CD4-positive, alpha-beta T cell treated with Interleukin-1 beta for 1 hour (primary cell): ENCODE measurements around the gene GCG.

Experiments used
- DNase-seq, 2 donors: peaks; one replicate each; pipeline ENCODE4 v3.0.0-alpha.2; 2020 to 2022

The GCG gene

DNA sequence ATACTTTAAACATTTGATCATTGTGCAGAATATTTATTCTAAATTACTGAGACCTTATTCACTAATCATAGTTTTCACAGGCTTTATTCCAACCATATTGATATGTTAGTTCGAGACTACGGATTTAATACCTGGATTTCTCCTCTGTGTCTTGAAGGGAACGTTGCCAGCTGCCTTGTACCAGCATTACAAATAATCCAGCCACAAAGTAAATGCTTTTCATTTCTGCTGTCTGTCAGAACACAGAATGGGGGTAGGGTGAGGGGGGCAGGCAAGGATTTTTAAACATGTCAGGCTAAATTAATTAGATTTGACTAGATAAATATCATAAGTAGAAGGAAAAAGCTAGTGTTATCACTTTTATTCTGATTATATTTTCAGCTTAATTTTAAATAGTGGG lies 3.1 kb downstream of the GCG start:
- no peak for DNase-seq

DNA sequence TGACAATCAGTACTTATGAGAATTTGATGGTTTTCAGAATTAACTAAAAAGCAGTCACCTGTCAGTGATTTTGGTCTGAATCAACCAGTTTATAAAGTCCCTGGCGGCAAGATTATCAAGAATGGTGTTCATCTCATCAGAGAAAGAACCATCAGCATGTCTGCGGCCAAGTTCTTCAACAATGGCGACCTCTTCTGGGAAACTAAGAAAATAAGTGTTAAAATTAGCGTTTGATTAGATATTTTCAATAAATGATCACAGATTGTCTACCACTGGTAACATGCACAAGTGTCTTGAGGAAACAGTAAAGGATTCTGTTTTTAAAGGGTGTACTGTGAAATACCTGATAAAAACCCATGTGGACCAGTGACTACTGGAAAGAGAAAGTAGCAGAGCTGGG lies 8.1 kb downstream of the GCG start:
- no peak for DNase-seq

DNA sequence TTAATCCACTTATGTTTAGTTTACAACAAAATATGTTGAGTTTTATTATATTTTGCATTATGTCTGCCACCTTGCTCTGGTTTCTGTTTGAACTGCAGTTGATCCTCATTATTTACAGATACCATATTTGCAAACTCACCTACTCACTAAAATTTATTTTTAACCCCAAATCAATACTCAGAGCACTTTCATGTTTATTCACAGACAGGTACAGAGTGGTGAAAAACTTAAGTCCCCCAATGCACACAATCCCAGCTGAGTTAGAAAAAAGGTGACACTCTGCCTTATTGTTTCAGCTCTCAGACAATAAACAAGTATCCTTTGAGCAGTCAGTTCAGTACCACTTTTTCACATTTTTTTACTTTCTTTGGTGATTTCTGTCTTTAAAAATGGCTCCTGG lies 13.7 kb downstream of the GCG start:
- DNase-seq: no peak

DNA sequence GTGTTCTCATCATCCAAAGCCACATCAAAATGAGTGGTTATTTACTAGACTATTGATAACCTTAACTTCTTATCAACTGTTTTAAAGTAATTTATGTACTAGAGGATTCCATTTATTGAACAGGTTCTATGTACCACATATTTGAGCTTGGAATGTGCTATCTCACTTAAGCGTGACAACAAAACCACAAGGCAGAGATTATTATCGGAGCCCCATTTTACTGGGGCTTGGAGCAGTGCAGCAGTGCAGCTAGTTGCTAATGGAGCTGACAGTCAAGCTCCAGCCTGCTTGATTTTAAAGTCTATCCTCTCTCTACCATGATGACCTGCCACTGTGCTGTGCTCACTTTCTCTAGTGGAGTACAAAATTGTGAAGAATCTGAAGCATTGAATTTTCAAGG lies 24.6 kb downstream of the GCG start:
- no peak for DNase-seq

DNA sequence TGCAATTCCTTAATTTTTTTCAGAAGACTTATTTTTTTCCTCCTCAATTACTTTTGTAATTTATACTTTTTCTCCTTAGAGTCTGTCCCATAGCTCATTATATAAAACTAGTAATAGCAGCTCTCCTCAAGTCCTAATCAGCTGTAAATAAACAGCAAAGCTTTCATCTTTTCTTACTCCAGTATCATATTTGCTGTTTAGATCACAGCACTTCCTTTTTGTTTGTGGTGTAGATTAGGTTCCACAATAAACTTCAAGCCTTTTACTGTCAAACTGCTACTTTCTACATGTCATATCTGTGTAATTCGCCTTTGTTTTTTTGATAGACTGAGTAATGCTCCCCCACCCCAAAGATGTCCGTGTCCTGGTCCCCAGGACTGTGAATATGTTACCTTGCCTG lies 25.5 kb downstream of the GCG start:
- no peak for DNase-seq

DNA sequence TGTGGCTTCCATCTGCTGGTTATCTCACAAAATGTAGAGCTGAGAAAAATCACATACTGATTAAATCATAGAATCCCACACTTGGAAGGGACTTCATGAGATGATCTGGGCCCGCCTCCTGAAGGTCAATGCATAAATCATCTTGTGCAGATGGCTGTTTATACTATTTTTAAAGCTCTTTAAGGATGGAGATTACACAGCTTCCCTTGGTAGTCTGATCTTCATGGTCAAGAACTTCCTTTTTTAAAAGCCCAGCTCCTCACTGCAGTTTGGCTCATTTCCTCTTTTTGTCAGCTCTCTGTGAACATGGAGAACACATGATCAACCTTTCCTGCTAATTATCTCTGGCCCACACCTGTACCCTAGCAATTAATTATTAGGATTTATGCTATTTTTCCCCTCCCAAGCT lies 25.9 kb downstream of the GCG start:
- DNase-seq: no peak

DNA sequence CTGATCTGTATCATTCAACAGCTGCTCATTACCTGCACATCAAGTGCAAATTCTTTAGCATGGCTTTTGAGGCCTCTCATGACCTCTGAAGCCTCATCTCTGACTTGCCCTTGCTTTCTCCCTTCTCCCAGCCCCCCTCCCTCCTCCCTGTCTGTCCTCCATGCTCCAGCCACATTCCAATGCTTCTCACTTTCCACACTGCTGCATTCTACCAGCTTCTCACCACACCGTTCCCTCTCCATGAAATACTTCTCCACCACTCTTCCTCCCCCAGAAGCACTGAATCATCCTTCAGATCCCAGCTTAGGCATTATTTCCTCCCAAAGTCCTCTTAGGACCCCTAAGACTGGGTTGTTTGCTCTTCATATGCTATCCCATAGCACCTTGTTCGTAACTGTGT lies 26.9 kb downstream of the GCG start:
- no peak for DNase-seq

DNA sequence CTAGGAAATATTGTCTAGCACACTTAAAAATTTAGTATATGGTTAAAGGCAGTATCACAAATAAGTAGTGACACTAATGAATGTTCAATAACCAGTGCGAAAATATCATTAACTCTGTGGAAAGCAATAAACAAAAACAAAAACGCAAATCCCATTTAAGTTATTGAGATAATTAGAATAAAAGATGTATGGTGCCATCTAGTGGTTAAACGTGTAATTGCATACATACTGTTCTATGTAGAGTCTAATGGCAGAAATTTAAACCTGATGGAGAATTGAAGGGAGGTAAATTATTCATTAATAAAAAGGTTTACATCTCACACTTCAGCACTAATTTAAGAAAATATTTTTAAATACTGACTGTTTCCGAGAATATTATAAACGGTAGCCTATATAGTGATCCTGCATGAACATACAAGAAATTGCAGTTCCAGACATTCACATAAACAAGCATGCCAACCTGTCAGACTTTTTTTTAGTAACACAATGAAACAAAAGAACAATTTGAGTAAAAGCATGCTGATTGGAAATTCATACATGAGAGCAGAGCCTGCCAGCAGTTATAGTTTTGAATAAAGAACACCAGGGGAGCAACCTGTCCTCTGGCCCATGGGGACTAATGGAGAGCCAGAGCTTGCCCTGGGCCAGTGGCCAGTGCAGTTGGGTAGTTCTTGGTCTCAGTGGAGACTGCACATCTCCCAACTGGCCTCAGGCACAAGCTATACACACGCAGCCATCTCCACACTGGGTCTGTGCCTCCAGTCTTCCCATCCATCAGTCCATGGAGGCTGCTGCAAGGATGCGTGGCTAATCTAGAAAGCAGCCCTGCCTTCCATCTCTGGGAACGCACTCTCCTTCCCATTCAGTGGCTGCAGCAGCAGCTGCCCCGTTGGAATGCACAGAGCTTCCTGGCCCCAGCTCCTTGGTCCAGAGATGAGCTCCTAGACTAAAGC lies 28.0 kb downstream of the GCG start:
- peak in 1 of 2 donors; percentile 74 for DNase-seq

DNA sequence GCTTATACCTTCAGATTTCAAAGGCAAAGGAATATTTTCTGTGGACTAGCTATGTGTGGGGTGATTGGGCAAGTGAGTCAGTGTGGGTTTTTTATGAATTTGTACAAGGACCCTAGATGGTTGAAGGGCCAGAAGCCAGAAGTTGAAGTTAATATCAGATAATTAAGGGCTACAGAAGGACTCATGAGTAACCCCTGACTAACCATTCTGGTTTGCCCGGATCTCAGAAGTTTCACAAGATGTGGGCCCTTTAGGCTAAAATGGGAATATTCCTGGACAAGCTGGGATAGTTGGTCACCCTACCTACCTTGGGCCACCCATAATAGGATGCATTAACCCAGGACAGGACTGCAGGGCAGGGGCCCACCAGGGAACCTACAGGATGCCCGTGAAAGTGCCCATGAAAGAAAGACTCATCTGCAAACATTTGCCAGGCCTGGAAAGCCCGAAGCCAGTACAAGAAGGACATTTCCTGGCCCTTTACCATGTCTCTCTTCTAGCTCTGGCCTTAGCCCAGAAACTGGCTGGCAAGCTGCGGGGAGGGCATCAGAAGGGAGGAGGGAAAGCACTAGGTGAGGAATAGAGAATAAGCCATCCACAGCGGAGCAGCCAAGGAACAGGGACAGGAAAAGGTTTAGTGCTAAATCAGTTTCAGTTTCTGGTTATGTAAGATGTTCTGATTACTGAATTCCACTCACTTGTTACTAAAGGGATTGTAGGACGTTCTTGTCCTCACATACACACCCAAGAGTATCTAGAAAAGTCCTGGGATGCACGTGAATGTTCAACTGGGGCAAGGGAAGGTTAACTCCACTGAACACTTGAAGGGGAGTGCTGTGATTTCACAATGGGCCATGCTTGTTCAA lies 33.6 kb downstream of the GCG start:
- no peak for DNase-seq

DNA sequence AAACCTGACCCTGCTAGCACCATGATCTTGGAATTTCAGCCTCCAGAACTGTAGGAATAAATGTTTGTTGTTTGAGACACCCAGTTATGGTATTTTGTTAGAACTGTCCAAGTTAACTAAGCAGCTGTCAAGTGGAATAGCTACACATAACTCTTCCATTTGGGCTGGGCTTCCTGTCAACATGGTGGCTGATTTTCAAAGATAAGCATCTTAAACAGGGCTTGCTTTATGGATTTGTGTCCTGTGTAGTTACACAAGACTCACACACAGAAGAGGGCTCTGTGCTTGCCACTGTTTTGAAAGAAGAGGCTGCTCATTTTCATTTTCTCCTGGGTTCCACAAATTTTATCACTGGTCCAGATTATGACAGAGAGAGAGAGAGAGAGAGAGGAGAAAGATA lies 35.7 kb downstream of the GCG start:
- no peak for DNase-seq

DNA sequence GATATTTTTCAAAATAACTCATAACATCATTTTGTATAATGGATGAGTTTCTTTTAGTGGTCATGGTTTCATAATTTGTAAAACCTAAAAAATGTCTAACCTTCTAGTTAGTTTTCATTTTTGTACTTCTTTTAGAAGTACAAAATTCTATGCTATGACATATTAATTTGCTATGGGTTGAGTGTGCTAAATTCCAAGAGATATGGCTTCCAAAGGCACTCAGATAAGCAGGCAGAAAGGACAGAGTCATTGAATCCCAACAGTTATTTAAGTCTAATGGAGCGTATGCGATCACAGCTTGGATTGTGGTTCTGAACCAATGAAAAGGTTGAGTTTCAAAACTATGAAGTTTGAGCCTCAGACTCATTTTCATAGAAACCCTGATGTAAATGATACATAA lies 37.0 kb downstream of the GCG start:
- no peak for DNase-seq

DNA sequence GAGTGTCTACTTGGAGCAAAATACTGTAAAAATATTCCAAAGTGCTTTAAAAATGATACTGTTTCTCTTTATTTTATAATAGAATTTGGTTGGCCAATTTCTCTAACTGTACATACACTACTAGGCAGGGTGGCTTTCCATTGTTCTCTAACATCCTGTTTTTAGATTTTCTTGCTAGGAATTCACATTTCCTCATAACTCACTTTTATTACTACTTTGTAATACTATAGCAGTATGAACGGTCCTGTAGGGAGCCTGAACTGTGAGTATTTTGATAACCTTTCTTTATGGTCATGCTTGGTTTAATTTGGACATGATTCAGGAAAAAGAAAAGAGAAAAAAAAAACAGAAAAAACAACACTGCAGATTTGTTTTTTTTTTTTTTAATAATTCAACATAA lies 37.8 kb downstream of the GCG start:
- DNase-seq: no peak

DNA sequence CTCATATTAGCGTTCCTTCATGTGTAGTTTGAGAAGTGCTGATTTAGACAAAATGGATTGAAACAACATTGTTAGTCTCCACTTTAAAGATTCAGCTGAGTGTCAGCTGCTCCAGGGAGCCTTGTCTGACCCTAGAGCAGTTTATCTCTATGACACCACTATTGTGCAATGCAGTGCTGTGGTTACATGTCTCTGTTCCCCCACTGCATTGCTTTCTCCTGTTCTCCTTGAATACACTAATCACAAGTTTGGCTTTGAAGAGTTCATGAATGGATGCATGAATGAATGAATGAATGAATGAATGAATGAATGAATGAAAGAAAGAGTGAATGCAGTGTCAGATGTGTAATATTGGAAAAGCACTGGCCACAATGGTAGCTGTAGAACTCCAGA lies 38.3 kb downstream of the GCG start:
- no peak for DNase-seq

DNA sequence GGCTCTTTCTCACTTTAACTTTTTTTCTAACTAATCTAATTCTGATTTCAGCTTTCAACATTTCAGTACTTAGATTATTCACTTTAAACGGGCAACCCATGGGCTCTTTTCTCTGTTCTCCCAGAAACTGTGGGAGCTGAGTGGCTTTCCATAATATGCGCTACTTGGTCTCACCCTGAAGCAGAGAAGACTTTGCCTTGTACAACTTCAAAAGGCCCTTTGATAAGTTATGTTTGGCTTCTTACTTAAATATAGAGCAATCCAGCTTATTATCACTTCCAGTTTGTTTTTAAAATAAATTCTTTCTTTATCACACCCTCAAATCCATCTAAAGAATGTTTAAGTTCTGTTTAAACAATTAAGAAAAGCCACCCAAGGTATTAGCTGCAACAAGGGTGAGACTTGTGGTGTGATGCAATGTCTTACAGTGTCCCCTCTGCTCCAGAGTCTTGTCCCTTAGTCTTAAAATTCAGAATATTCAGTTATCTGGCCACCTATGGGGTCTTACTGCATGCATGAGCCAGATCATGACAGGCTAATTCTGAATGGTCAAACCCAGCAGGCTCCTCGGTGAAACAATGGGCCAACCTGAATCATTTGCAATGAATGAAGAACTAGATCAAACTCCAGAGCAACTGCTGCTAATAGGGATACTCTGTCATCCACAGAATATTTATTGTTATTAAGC lies 38.8 kb downstream of the GCG start:
- no peak for DNase-seq

DNA sequence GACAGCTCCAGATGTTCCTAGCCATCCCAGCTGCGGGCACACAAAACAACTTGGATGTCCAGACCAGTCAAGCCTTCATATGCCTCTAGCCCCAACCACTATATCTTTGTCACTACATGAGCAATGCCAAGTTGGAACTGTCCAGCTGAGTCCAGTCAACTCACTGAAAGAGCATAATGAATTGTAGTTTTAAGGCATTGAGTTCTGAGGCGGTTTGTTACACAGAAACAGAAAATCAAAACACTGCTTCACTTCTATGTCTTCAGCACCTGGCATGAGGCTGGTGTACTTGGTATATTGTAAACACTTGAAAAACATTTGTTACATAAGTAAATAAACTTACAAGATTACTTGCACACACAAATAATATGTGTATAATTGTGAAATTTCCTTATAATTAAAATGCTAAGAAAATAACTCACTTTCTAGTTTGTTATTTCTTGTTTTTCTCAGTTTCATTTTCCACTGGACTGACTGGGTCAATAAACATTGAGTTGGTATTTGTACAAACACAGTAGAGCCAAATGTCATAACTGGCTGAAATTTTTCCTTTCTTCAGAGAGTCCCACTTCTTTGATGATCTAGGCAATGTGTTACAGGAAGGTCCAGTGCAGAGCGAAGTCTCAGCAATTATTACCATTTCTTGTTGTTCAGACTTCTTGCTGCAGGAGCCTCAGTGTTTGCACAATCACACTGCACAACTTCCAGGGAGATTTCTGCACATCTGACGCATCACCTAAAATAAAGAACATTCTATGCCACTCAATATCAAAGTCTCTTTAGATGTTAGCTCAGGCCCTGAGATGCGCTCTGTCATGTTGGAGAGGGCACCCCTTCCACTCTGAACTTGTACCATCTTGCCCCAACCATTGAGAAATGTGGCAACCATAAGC lies 39.8 kb downstream of the GCG start:
- DNase-seq: no peak

DNA sequence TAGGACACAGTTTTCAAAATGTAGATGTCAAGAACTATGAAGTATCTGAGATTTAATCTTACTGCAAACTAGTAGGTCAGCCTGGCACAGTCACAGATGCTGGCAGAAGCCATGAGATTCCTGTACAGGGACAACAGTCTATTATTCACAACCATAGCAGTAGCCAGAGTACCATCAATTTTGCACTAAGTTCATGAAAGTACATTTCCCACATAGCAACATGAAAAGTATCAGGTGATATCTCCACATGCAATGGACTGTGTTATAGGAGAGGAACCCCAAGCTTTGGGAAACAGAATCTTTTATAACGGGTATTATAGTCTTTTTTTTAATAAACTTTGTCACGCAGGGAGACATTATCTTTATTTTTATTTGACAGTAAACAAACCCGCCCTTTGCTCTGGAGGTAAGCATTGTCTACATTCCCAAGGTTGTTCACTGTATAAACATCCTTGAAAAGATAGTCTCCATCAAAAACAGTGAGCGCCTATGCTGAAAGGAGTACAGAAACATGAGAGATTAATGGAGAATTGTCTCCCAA lies 44.6 kb downstream of the GCG start:
- no peak for DNase-seq

DNA sequence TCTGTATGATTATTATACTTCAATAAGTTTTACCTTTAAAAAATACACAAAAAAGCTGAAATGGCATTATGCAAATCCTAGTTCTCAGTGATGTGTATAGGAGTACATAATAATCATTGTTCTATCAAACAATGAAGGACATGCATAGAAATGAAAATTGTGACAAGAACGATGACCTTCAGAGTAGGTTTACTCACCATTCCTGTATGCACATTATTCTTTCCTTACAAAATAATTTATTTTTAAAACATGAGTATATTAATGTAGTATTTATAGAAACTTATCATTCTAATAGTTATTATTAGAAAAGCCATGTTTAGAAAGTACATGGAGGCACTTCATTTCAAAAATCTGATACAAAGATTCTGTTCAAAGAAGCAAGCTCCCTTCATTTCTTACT lies 45.3 kb downstream of the GCG start:
- DNase-seq: no peak

DNA sequence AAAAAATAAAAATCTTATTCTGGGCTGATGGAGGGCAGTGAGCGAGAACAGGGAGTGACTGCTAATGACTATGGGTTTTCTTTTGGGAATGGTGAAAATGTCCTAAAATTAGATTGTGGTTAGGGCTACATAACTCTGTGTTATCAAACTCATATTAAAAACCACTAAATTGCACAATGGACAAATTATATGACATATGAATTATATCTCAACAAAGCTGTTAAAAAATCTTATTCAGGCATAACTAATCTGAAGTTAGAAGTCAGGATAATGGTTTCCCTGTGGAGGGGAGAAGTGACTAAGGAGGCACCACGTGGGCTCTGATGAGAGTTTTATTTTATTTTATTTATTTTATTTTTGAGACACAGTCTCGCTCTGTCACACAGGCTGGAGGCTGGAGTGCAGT lies 45.9 kb downstream of the GCG start:
- DNase-seq: no peak

DNA sequence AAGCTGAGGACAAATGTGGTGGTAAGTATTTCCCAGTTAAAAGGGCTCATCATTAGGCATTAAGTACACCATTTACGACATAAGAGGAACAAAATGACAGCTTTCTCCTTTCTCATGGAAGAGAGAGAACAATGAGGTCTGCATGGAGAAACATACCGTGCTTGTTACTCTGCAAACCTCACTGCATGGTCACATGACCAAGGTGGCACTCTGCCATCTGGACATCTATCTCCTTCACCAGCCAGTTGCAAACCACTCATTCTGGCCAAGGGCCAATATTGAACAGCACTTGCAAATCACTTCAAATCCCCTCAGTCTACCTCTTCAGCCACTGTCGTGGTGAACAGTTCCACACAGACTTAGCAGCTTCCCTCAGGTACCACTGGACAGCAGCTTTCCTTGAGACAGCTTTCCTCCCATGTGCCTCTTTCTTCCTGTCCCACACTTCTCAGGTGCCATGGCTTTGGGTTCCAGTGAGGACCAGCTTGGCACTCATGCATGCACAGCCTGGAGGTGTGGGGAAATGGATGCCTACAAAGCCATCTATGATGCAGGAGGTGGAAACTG lies 48.5 kb downstream of the GCG start:
- DNase-seq: no peak

DNA sequence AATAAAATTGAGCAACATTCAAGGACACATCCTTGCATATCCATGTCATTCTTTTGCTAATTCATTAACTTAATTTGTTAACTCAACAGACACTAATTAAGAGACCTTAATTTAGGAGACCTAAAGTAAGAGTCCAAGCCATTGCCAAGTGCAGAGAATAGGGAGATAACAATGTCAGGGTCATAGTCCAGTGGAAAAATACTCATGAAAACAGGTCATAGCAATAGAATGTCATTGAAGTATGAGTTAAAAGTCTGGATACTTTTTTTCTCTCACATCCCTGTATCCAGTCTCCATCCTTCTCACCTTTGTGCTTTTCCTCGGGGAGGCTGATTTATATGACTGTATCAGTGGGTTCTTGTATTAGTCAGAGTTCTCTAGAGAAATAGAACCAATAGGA lies 51.5 kb downstream of the GCG start:
- no peak for DNase-seq

DNA sequence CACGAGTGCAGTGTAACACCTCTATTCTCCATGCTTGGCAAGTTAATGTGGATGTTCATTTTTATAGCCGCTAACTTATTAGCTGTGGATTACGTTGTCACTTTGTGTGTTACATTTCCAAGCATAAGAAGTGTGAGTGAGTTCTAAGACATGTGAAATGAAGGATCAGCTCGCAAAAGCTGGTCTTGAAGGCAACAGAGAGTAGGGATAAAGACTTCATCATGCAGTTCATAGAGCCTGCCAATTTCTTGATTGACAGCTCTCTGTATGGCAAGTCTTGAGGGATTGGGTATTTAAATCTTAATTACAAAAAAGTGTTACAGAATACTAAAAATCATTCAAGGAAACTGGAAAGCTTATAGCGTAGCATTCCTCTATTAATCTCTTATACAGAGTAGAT lies 52.2 kb downstream of the GCG start:
- DNase-seq: no peak
